Embryonic facial prominence (tissue), 1 donor: ENCODE measurements around the gene CAPN14.
A peak's percentile ranks its signal among the peaks of the same experiment; 100 is the strongest.

Source experiments
- DNase-seq: peaks from one replicate; pipeline ENCODE4 v3.0.0-alpha.2; 2016; ENCODE audit errors: extremely low spot score

The CAPN14 gene

DNA sequence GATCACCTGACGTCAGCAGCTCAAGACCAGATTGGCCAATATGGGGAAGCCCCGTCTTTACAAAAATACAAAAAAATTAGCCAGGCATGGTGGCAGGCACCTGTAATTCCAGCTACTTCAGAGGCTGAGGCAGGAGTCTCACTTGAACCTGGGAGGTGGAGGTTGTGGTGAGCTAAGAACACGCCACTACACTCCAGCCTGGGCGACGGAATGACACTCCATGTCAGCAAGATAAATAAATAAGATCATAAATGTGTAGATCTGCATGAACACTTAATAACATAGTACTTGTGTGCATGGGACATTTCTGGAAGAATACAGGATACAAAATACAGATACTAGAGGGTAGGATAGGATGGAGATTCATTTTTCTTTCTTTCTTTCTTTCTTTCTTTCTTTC lies 25.7 kb upstream of the CAPN14 start:
- no peak for DNase-seq

DNA sequence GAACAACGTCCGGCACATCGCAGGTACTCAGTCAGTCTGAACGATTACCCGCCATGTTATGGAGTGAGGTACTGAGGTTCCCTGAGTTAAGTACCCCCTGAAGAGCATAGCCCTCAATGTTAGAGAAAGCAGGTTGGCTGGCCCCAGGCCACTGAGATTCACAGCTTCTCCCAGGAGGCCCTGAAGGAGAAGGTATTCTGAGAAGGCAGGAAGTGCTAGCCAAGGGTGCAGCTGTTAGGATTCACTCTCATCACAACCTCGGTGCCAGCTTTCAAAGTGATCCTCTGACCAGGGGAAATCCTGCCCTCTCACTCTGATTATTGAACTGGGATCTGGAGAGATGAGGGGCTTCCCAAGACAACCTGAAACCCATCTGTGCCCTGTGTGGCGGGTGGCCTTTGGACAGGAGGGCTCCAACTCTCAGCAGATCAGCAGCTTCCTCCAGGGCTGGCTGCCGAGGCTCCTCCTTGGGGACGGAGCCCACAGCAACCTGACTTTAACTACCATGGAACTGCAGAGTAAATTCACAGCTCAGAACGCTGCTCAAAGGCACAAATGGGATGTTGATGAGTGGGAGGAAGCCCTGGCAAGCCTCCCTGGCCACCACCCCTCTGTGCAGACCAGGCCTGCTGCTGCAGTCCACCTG lies 24.4 kb upstream of the CAPN14 start:
- no peak for DNase-seq

DNA sequence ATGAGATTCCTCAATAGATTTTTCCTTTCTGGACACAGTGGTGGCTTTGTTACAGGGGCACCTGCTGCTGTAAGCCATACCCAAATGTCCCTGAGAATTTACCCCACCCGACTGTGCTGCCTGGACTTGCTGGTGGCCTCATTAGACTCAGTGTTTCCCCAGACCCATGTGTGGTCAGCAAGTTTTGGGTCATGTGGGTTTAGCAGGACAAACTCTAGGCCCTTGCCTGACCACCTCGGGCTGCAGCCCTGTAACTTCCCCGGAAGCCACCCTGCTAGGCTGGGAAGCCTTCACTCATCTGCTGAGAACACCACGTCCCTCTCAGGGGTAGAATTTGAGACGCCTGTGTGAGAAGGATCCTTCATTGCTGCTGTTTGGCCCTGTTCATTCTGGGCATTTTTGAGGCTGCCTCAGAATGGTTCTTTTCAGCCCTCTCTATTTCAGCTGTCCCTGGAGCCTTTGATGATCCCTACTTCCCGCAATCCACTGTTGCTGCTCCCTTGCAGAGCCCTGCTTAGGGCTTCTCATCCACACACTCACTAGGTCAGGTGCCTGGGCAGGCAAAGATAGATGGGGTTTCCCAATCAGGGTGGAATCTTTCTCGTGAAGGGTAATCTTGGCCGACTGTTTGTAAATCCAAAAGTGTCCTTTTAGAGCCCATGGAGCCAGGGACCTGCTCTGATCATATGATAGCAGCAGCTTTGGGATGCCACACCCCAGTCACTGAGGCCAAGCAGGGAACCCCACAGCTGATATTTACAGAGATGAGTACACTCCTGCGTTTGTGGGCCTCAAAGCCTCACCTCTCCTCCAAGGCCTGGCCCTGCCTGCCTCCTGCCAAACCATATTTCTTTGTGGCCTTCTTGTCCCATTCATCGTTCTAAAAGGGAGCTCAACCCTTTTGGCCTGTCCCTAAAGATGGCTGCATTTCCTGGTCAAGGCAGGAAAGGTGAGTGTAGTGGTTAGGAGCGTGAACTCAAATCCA lies 23.4 kb upstream of the CAPN14 start:
- DNase-seq, result no peak

DNA sequence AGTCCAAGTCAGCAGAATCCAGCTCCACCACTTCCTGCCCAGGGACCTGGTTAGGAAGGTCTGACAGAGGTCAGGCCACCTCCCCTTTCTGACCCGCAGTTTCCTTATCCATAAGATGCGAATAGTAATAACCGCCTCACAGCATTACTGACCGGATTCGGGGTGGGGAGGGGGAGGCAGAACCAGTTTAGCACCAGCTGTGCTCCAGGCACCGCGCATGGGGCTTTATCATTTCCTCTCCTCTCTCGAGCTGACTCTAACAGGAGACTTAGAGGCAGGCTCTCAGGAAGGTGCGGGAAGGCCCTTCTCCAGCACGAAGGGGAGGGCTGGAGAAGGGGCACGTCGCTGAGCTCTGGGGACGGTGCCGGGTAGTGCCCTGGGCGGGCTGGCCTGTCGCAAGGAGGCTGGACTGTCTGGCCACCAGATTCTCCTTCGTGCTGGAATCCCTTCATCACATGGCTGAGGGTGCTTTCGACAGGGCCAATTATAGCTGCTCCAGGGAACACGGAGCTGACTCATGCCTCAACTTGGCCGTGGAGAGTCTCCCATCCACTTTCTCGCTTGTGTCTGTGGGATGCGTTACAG lies 22.4 kb upstream of the CAPN14 start:
- DNase-seq, result no peak

DNA sequence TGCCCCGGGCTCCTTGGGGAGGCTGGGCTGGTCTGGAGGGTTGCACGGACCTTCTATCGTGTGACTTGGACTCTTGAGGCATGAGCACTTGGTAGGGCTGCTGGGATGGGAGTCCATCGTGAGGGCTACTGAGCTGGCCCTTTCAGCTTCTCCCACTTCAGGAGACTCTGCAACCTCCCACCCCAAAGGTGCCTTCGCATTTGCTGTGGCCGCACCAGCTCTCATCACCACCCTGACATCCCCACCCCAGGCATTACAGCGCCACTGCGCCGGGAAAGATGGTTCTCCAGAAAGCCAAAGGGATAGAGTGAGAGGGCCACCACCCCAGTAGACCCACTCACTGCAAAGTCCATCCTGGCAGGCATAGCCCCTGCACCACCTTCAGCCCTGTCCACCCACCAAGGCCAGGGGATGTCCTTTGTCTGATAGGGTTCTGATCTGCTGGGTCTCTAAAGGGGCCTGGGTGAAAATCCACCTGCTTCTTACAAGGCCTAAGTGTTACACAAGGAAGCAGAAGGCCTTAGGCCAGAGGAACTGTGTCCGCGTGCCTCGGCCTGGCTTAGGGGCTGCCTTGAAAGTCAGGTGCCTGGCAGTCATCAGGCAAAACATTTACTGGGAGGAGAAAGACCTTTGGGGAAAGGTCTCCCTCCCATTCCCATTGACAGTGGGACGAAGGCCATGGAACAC lies 21.7 kb upstream of the CAPN14 start:
- DNase-seq, result no peak

DNA sequence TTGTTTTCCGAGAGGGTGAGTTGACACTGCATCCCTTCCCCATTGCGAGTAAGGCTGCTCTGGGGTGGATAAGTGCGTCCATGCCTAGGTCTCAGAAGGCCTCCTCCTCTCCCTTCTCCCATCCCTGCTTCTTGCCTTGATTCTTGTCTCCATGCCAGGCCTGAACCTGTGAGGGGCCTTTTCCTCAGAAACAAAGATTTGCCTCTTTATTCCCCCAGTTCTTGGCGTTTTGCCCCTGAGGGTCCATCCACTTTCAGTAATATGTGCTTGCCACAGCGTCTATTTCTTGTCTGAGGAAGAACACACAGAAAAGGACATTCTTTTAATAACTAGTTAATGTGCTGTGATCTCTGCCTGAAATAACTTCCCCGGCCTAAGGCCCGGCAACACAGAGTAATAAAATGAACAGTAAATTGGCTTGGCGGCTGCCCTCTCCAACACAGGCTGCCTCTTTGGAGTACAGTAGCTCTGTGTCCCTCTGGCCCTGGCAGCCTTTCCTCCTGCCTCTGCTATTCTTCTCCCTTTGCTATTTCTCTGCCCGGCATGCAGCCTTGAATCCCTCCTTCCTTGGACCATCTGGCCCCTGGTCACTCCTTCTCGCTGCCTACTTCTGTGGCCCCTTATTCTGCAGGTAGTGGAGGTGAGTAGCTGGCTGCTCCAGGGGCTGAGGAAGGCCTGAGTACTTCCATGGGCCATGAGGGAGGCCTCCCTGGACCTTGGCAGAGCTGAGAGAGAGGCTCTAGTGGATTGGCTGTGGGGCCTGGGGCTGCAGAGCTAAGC lies 21.0 kb upstream of the CAPN14 start:
- DNase-seq, result no peak

DNA sequence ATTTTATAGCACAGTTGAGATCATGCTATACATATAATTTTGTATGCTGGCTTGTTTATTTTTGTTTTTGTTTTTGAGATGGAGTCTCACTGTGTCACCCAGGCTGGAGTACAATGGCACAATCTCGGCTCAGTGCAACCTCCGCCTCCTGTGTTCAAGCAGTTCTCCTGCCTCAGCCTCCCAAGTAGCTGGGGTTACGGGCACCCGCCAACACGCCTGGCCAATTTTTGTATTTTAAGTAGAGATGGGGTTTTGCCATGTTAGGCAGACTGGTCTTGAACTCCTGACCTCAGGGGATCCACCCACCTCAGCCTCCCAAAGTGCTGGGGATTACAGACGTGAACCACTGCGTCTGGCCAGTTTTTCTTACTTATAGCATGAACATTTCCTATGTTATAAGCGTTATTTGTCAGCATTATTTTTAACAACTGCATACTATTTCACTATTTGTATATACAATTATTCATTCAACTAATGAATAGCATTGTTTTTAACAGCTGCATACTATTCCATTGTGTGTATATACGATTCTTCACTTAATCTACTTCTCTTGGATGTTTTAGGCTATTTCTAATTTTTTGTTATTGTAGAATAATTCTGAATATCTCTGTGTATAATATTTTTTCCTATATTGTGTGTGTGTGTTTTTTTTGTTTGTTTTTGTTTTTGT lies 20.2 kb upstream of the CAPN14 start:
- no peak for DNase-seq

DNA sequence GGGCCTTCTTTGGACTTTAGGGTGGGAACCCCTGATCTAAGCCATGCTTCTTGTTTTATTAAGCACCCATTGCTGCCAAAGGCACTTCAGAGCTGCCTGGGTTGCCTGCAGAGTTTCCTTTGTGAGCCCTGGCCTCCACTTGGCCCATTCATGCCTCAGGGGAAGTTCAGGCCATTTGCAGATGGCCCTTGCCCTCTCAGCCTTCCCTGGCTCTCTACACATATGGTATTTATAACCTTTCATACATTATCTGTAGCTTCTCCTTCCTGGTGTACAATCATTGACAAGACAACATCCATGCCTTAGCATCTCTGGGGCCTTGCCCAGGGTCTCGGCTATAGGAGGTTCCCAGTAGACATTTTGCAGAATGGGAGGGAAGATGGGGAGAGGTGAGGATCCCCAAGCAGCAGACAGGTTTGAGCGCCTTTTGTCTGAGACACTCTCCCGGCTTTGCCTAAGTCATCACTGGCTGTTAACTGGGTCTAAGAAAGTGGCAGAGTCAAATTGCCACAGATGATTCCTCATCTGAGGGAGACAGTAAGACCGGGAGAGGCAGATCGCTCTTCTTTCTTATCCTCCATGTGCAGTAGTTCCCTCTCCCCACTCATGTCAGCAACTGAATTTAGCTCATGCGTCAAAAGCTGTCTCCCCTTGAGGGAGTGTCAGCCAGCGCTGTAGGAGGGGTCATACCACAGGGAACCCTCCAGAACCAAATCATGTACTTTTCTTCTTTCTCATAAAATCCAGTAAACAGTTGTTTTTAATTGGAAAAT lies 19.3 kb upstream of the CAPN14 start:
- DNase-seq, result no peak

DNA sequence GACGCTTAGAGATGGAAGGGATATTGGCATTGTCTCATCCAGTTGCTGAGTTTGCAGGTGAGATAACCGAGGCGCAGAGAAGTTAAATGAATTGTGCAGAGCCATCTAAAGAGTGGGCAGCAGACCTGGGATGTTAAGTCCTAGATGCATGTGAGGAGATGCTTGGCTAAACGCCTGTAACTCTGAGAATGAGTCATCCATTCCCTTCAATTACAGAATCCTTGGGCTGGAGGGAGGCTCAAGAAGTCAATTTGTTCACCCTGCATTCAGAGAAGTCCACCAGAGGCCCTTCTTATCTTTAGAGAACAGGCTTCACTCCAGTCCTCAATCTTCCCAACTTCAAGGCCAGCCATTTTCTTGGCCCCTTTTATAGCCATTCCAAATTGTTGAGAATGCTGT lies 18.2 kb upstream of the CAPN14 start:
- no peak for DNase-seq

DNA sequence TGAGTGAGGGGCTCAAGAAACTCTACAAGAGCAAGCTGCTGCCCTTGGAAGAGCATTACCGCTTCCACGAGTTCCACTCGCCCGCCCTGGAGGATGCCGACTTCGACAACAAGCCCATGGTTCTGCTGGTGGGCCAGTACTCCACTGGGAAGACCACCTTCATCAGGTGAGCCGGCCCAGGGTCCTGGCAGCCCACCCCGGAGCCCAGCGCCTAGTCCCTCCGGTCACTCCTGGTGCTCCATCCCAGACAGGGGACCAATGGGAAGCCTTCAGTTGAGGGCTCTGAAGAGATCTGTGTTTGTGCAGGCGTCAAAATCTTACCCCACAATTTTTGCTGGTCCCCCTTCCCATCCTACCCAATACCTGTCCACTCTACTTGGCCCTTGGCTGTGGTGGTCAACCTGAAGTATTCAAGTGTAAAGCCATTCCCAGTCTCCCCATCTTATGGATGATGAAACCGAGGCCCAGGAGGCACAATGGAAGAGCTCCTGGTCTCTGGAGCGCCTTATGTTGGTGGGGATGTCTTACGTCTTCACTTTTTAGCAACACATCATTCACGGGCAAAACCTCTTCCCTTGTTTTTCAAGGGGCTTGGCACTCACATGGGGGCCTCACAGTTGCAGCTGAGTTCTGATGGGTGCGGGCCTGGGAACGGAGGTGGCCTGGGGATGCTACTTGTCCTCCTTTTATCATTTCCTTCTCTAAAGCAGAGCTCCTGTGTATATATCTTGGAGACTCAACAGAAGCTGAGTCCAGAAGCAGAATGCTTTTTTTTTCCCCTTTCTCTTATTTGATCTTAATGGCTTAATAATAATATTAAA lies 17.6 kb upstream of the CAPN14 start:
- no peak for DNase-seq

DNA sequence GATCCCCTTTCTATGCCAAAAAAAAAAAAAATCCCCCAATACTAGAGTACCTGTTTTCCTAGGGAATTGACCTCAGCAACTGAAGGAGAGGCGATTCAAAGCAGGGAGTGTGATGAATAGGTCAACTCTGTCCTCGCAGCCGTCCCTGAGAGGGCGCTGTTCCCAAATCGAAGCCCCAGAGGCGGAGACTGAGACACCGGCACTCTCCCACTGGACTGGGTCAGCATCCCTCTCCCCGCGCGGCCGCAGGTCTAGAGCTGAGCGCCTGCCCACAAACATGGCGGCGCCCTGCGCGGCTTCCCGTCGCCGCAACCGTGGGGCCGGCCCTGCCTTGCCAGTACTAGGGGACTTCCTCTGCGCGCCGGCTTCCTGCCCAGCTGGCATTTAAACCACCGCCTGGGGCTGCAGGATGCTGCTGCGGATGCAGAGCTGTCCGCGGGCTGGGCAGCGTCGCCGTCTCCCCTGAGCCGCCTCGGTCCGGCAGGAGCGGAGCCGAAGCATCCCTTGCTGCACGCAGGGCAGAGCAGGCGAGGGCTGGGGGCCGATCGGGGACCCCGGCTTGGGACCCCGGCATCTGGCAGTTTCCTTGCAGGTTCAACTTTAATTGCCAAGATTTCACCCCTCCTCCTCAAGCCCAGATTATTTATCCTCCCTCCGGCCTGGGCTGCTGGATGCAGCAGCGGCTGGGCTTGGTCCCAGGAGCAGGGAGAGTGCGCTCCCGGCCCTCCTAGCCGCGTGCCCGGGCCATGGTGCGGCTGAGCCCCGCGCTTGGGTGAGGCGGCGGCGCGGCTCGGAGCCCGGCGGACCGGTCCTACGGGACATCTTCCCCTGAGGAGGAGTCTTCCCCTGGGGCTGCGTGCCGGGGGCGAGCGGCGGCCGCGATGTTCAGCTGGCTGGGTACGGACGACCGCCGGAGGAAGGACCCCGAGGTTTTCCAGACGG lies 16.7 kb upstream of the CAPN14 start, which contains the start of gene EHD3:
Gene EHD3, plus strand, starts transcription at position 412 of the 942 bp plus-strand sequence. Its CDS starts 470 bp downstream, at position 882.
- DNase-seq, result peak; percentile 64

DNA sequence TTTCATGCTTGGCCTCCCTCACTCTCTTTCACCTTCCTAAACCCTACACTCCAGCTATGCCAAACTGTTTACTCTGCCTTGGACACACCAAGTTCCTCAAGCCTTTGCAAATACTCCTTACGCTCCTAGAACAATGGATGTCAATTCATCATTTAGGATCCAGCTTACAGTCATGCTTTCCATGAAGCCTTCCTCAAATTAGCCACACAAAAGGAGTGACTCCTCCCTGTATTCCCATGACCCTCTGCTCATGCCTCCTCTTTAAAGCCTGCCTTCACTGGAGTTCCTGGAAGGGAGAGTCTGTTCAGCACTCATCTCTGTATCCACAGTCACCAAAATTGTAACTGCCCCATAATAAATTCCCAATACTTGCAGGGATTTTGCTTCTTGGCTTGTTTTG lies 15.9 kb upstream of the CAPN14 start:
- no peak for DNase-seq

DNA sequence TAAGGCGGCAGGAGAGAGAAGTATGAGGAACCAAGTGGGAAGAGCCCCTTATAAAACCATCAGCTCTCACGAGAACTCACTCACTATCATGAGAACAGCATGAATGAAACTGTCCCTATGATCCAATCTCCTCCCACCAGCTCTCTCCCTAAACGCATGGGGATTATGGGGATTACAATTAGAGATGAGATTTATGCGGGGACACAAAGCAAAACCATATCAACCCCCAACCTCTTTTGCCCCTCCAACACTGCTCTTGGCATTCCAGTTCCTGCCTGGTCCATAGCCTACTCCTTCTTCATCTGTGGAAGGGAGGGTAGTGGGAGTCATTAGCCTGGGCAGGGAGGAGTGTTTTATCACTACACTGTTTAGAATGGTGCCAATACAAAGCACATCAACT lies 15.3 kb upstream of the CAPN14 start:
- no peak for DNase-seq

DNA sequence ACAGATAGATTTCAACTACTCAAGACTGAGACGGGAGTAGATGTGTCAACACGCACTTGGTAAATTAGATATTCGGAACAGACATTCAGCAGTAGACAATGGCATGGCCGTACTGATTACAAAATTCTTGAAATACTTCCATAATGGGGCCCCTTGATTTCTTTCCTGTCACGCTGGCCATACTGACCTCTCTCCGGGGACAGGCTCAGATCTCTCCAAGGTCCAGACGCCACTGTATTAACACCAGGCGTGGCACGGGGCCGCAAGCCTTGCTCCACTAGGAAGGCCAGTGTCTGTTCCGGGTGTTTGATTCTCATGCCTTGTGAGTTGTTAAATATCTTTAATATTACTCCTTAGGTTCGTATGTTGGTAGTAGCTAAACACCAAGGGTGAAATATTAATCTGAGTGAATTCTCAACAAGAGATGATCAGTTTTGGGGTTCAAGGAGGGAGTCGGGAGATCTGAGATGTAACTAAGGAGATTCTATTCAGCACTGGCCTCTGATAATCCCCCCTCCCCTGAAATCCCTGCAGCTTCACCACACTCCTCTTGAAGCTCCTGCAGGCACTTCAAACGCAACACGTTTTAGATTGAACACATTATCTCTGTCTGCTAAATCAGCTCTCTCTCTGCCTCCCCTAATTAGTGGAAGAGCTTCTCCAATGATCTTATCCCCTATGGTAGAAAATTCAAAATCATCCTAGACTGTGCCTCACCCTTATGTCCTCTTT lies 14.4 kb upstream of the CAPN14 start:
- DNase-seq, result no peak

DNA sequence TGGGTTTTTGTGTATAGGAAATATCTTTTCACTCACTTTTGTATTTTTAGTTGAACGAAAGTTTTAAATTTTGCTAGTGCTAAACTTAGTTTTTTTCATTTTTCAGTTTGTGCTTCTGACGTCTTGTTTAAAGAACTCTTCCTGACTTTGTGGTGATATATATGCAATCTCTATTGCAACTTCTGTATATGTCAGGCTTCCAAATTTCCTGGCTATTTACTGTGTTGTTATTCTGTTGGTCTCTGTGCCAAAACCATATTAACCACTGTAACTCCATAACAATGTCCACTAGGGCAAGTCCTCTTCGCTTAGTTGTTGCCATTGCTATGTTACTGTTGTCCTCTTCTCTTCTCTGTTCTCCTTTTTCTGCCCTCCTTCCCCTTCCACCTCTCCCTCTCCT lies 13.4 kb upstream of the CAPN14 start:
- no peak for DNase-seq

DNA sequence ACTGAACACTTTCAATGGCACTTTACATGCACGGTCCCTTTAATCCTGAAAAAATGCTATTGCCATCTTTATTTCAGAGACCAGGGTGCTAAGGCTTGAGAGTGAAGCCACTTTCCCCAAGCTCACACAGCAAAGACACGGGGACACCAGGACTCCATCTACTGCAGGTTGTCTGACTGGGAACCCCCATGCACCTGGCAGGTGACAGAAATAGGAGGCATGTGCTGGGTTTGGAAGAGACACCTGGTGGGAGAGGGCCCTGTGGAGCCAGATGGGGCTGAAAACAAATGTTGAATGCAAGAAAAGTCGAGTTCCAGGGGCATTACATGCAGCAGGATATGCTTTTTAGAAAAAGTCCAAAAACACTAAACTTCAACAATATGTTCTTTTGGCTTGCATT lies 11.4 kb upstream of the CAPN14 start:
- DNase-seq, result no peak

DNA sequence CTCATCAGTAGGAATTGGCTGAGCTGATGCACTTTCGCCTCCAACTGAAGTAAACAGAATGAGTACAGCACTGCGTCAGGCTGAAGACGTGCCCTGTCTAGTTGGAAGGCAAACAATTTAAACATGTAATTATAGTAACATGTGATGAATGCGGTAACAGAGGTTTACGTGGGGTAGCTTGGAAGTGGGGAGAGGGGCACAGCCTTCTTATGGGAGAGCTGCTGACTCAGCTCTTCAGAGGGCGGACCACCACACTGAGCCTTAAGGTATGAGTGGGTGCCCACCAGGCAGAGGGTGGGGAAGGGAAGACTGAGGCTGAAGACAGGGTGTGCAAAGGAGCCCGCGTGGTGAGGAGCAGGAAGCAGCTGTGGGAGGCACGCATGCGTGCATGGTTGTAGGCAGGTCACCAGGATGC lies 10.4 kb upstream of the CAPN14 start:
- DNase-seq, result no peak
